ENCODE measurements around the gene C4A. TPM values are rescaled to one million over a fixed set of nuclear protein-coding genes. Genes with fewer than 3 reads are reported as not detected.

C4A gene
- total and polyA plus RNA-seq, 2 of the 13 experiments (the other 11 are each of a cell fraction or from before 2014, with no cell fraction given): 165 to 478 TPM

GRCh38 chr6:32047084-32047478 lies 65.2 kb downstream of the C4A start (continued):
- no peak for TF ChIP-seq MYC (CRISPR knock-in tag; IDR thresholded peaks at IDR 0.05; ENCODE audit: borderline replicate concordance)
- TF ChIP-seq ZFP37 (CRISPR knock-in tag; IDR thresholded peaks at IDR 0.05; ENCODE audit: borderline replicate concordance): no peak
- TF ChIP-seq ZNF878 (CRISPR knock-in tag; IDR thresholded peaks at IDR 0.05): no peak
- no peak for TF ChIP-seq RFX5 (IDR thresholded peaks at IDR 0.05; ENCODE audit: low read depth, low read length)
- 0 out of 2 replicates have a peak, but pooled peaks have one; percentile 12 for TF ChIP-seq MAX (IDR thresholded peaks at IDR 0.05)
- no peak for TF ChIP-seq NCOA1 (CRISPR knock-in tag; IDR thresholded peaks at IDR 0.05)
- no peak for TF ChIP-seq ZNF292 (CRISPR knock-in tag; IDR thresholded peaks at IDR 0.05; ENCODE audit: borderline replicate concordance, low read depth)
- no peak for TF ChIP-seq ZNF280D (CRISPR knock-in tag; IDR thresholded peaks at IDR 0.05)
- no peak for TF ChIP-seq KDM5A (IDR thresholded peaks at IDR 0.05; ENCODE audit: borderline replicate concordance, low read length)
- no peak for TF ChIP-seq PHB2 (IDR thresholded peaks at IDR 0.05; ENCODE audit: partially characterized antibody)
- no peak for TF ChIP-seq ZNF275 (CRISPR knock-in tag; IDR thresholded peaks at IDR 0.05; ENCODE audit: borderline replicate concordance)
- TF ChIP-seq LRRFIP1 (CRISPR knock-in tag; conservative IDR thresholded peaks at IDR 0.05): no peak
- no peak for TF ChIP-seq ZNF260 (CRISPR knock-in tag; IDR thresholded peaks at IDR 0.05; ENCODE audit: borderline replicate concordance, low read depth)
- TF ChIP-seq GATA4 (IDR thresholded peaks at IDR 0.05; ENCODE audit: borderline replicate concordance, low read depth): no peak
- TF ChIP-seq TBX2 (CRISPR knock-in tag; IDR thresholded peaks at IDR 0.05; ENCODE audit: borderline replicate concordance): no peak
- TF ChIP-seq KDM1A (CRISPR knock-in tag; IDR thresholded peaks at IDR 0.05): no peak
- no peak for TF ChIP-seq ZNF350 (CRISPR knock-in tag; IDR thresholded peaks at IDR 0.05; ENCODE audit: borderline replicate concordance, low read depth)
- no peak for TF ChIP-seq MXI1 (IDR thresholded peaks at IDR 0.05; ENCODE audit: borderline replicate concordance, low read depth, low read length)
- no peak for TF ChIP-seq RBM22 (optimal IDR thresholded peaks at IDR 0.05; ENCODE audit: low read length)
- no peak for TF ChIP-seq ZBTB46 (CRISPR knock-in tag; IDR thresholded peaks at IDR 0.05; ENCODE audit: borderline replicate concordance)
- peak; percentile 15; the same call in 1 of the 2 replicates for TF ChIP-seq BHLHE40 (IDR thresholded peaks at IDR 0.05; ENCODE audit: low read length)
- TF ChIP-seq ZNF891 (CRISPR knock-in tag; IDR thresholded peaks at IDR 0.05): 0 out of 2 replicates have a peak, but pooled peaks have one; percentile 17
- no peak for TF ChIP-seq HIVEP1 (CRISPR knock-in tag; IDR thresholded peaks at IDR 0.05)

Measured in HepG2 (cell line).